NCI-H2227 treated with DMSO at 0.1 percent for 48 hours (cell line): ENCODE results near the gene TOR2A.
"Not testable (repeated sequence)": the region's sequence is repeated elsewhere in the genome, so short reads cannot be mapped to it uniquely, and the experiment has no call there.

Source experiments
- DNase-seq: peaks from one replicate; lab custom pipeline; 2025; lab: John Stamatoyannopoulos, UW

Gene TOR2A

DNA sequence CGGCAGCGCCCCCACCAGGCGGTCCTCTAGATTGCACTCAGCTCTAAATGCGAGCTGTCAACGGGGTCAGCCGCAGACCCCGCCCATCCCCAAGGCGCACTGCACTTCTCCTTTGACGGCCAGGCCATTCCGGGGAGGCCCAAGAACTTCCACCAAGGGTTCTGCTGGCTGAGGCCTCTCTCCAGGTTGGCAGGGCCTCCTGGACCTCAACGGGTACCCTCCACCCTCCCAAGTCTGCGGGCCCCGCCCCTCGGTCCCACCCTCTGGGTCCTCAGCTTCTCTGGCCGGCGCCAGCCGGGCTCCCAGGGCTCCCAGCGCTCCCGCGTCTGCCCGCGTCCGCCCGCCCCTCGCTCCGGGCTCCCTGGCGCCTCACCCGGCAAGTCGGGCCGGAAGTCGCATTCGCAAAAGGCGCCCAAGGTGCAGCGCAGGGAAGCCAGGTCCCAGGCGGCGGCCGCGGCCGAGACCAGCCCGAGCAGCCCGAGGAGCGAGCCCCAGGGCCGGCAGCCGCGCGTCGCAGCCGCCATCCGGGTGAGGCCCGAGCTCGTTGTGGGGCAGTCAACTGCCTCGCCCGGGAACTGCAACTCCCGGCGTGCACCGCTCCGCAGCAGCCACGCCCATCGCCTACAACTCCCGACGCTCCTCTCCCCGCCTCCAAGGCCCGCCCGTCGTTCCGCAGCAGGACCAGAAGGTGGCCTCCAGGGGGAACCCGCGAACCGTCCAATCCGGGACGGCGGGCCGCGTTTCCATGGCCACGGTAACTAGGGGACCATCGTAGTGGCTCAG is at the start of gene TOR2A:
Gene TOR2A (minus strand): TSS at position 548 of the 783 bp plus-strand sequence. CDS start 24 bp downstream, at position 524.
- DNase-seq: peak; percentile 91

DNA sequence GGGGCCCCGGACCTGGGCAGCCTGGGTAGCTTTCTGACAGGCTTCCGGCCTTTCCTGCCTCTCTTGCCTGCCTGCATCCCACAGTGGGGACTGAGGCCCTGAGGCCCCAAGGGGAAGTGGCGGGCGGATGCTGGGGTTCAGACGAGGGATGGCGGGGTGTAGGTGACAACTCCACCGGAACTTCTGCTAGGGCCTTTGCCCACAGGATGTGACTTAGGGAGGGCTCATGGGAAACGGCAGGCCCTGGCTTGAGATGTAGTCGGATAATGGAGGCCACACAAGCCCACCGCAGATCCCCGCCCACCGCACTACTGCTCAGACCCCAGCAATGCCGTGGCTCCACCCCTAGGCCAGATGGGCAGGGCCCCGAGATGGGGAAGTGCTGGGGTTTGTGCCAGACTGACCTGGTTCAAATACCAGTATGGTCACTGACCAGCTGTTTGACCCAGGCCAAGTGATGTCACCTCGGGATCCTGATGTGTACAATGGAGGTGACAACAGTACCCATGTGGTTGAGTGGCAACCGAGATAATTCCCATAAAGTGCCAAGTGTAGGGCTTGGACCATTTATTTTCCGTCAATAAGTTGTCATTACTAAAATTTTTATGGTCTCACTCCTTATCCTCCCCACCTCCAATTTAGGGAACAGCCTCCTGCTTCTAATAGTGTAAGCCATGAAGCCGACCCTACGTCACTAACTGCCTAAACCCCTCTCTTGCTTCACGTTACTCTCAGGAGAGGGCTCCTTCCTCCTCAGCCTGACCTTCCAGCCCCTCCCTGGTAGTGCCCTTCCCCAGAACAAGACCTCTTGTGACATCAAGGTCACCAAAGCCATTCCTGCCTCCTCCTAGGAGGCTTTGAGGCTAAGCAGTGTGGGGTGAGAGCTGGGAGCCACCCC is 48.3 kb upstream of the TOR2A start:
- no peak for DNase-seq

DNA sequence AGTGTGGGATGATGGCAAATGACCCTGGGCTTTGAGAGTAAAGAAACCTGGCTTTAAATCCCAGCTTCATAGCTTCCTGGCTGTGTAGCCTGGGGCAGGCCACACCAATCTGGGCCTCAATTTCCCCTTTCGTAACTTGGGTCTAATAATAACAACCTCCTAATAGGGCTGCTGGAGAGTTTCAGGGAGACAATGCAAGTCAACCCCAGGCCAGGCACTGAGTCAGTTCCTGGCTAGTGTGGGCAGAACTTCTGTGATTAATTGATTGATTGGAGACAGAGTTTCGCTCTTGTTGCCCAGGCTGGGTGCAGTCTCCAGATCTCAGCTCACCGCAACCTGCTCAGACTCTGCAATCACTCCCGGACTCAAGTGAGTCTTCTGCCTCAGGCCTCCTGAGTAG is 46.7 kb upstream of the TOR2A start:
- DNase-seq: no peak

- DNase-seq: not testable (repeated sequence)
Measured at GRCh38 chr9:127780909-127781308, 45.8 kb upstream of the TOR2A start.

DNA sequence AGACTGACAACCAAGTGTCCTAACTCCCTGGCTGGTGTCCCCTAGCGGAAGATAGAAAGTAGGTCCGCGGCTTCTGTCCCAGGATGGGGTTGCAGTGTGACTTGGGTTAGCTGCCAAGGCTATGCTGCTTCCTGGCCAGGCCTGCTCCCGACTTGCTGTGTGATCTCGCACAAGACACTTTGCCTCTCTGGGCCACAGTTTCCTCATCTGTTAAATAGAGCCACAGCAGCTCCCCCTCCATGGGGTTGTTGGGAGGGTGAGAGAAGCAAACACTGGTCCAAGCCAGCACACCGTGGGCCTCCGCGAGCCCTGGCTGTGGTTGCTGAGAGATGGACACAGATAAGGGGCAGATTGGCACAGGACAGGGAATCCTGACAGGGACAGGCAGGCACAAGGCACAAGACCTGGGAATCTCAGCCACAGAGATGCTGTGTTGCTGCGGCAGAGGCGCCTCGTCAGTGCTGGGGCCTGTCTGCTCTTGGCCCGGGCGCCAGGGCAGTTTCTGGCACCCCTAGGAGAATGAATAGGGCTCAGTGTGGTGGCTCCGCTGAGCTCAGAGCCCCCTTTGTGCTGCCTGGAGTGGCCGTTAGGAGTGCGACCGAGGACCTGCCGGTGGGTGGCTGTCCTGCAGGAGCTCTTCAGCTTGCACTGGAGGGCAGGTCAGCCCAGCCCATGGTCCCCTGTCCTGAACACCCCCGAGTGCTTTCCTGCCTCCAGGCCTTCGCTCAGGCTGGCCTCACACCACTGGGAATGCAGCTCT is 45.2 kb upstream of the TOR2A start:
- no peak for DNase-seq

- no peak for DNase-seq
Measured at GRCh38 chr9:127779136-127779981, 44.3 kb upstream of the TOR2A start.

GRCh38 chr9:127778280-127779135 is 43.4 kb upstream of the TOR2A start, which contains the start of gene SH2D3C:
SH2D3C (minus strand) TSS chr9:127778666; CDS start chr9:127778627, 39 bp downstream.
- DNase-seq: no peak

DNA sequence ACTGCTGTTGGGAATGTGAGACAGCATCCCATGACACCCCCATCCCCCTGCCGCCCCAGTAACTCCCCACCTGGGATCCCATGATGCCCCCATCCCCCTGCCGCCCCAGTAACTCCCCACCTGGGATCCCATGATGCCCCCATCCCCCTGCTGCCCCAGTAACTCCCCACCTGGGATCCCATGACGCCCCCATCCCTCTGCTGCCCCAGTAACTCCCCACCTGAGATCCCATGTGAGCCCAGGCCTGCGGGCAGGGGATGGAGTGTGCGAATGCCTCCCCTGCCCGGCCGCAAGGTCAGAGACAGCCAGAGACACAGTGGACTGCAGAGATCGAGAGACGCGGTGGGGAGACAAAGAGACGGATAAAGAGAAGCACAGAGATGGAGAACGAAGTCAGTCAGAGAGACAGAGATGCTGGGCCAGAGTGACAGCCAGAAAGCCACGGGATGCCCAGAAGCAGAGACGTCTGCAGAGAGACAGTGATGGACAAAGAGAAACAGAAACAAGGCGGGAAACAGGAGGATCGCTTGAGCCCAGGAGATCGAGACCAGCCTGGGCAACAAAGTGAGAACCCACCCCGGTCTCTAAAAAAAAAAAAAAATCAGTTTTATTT is 42.4 kb upstream of the TOR2A start:
- no peak for DNase-seq

DNA sequence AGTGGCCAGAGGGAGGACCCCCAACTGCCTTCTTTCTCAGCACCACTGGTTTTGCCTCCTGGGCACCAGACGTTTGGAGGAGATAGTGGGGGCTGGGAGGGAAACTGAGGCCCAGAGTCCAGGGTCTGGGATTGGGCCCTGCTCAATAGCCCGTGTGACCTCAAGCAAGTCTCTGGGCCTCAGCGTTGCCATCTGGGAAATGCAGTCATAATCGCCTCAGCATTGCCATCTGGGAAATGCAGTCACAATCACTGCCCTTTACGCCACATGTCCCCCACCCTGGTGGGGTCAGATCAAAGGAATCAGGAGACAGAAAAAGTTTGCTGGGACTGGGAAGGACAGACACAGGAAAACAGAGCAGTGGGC is 41.8 kb upstream of the TOR2A start:
- no peak for DNase-seq

DNA sequence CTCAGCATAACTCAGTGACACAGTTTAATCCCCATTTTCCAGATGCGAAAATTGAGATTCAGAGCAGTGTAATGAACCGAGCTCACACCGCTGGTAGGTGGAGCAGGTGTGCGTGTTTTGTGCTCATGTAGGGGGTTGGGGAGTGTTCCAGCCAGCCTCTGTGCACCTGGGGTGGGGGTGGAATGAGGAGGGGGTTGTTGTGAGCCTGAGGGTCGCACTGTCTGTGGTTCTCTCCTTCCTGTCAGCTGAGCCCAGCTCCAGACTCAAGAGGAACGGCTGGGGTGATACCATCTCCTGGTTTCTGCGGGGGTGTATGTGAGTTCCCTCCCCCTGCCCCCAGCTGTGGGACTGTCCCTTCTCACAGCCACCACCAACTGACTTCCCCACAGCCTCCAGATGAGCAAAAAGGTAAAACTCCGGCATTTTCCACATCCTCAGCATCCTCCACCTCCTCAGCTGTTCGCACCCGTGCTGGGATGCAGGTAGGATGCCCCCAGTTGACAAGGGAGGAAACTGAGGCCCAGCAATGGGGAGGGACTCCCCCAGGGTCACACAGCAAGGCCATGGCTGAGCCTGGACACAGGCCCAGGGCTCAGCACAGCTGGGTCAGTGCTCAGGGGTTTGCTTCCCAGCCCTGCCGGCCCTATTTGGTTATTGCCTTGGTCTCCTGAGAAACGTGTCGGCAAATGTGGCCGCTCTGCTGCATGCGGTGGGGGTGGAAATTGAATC is 41.3 kb upstream of the TOR2A start:
- no peak for DNase-seq

- DNase-seq: no peak
Measured at GRCh38 chr9:127773981-127774380, 38.9 kb upstream of the TOR2A start.

DNA sequence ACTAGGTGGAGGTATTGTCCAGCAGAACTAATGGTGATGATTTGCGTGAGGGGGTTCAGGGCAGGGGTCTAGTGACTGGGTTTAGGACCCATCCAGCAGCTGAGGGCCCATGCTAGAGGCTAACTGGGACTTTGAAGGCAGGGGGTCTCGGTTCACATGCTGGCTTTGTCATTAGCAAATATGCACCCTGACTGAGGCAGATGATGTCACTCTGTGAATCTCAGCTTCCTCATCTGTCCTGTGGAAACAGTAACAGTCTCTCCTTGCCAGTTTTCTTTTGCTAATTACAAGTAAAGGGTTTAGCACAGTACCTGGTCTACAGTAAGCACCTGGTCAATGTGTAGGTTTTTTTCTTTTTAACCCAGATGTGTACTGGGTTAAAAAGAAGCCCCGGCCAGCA is 38.2 kb upstream of the TOR2A start:
- DNase-seq: no peak

DNA sequence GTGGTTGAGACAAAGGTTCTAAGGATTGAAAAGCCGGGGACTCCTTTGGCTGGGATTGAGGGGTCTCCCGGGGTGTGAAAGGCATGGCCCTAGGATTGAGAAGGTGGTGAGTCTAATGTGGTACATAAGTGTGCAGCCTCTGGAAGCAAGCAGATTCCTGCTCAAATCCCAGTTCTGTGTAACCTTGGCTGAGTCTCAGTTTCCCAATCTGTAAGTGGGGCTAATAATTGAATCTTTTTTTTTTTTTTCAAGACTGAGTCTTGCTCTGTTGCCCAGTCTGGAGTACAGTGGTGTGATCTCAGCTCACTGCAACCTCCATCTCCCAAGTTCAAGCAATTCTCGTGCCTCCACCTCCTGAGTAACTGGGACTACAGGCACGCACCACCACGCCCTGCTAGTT is 37.5 kb upstream of the TOR2A start:
- no peak for DNase-seq

- DNase-seq: no peak
Measured at GRCh38 chr9:127771570-127772189, 36.6 kb upstream of the TOR2A start.

- peak; percentile 96 for DNase-seq
Measured at GRCh38 chr9:127770905-127771569, 35.9 kb upstream of the TOR2A start.

- no peak for DNase-seq
Measured at GRCh38 chr9:127770583-127770904, 35.5 kb upstream of the TOR2A start.

- DNase-seq: no peak
Measured at GRCh38 chr9:127769929-127770582, 35.0 kb upstream of the TOR2A start.

DNA sequence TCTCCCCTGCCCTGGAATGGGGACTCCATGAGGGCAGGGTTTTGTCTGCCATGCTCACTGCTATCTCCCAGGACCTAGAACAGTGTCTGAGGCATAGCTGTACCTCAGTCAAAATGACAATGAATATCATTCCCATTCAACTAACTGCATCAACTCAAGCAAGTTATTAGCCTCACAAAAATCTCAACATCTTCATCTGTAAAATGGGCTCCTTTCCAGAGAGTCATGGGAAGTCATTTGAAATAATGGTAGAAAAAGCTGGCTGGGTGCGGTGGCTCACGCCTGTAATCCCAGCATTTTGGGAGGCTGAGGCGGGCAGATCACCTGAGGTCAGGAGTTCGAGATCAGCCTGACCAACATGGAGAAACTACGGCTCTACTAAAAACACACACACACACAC is 34.0 kb upstream of the TOR2A start:
- DNase-seq: no peak
